ENCODE measurements around the gene PROC.

DNA sequence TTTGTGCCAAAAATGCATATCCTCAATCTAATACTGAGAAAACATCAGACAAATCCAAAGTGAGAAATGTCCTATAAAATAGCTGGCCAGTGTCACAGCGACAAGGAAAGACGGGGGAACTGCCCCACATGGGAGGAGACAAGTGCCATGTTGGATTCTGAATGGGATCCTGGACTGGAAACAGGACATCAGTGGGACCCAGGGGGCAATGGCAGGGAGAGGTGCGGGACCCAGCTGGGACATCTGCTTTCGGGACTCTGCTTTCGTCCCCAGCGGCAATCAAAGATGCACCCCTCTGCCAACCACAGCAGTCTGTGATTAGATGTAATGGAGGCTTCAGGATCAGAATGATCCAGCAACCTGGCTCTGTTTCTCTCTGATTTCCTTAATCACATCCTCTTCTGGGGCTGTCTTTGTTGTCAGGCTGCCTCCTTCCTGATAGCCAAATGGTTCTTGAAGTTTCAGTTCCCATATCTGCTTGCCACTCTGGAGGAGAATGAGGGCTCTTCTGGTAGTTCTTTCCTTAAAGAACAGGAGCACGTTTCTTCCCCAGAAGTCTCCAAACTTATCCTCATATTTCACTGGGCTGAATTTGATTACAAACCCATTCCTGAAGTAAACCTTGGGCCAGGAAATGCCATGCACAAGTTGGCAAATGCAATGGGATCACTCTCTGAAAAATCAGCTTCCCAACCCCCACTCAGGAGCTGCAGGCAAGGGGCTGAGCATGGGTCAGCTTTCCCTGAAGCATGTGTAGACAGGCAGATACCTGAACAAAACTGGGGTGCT lies 13.6 kb upstream of the PROC start:
- TF ChIP-seq, protein P1, sequence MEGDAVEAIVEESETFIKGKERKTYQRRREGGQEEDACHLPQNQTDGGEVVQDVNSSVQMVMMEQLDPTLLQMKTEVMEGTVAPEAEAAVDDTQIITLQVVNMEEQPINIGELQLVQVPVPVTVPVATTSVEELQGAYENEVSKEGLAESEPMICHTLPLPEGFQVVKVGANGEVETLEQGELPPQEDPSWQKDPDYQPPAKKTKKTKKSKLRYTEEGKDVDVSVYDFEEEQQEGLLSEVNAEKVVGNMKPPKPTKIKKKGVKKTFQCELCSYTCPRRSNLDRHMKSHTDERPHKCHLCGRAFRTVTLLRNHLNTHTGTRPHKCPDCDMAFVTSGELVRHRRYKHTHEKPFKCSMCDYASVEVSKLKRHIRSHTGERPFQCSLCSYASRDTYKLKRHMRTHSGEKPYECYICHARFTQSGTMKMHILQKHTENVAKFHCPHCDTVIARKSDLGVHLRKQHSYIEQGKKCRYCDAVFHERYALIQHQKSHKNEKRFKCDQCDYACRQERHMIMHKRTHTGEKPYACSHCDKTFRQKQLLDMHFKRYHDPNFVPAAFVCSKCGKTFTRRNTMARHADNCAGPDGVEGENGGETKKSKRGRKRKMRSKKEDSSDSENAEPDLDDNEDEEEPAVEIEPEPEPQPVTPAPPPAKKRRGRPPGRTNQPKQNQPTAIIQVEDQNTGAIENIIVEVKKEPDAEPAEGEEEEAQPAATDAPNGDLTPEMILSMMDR (conservative IDR thresholded peaks at IDR 0.05; ENCODE audit: low read depth, low read length): no peak
- TF ChIP-seq EZH2phosphoT487 (IDR thresholded peaks at IDR 0.05; ENCODE audit: borderline replicate concordance, low read length): no peak

Data from PC-3 (cell line).